Skin epidermis (tissue), 12 donors: ENCODE results near the gene TACC2.
"Not testable (repeated sequence)": the region's sequence is repeated elsewhere in the genome, so short reads cannot be mapped to it uniquely, and the experiment has no call there.

Experiments
- H3K27ac ChIP-seq, 21 experiments: fragments of 200-600 bp; sonication (generic) in 11 of 21; one replicate each; pipeline ENCODE4 v1.5.0; 2020; ENCODE audit warnings: mild to moderate bottlenecking in 3 of 21, inconsistent platforms in 2 of 21, moderate library complexity in 2 of 21
- H3K4me3 ChIP-seq, 7 experiments: fragments of 200-600 bp; sonication (generic) in 2 of 7; one replicate each; pipeline ENCODE4 v1.5.0; 2020; ENCODE audit warnings: inconsistent platforms in 2 of 7, mild to moderate bottlenecking in 2 of 7, moderate library complexity in 1 of 7

The TACC2 gene

DNA sequence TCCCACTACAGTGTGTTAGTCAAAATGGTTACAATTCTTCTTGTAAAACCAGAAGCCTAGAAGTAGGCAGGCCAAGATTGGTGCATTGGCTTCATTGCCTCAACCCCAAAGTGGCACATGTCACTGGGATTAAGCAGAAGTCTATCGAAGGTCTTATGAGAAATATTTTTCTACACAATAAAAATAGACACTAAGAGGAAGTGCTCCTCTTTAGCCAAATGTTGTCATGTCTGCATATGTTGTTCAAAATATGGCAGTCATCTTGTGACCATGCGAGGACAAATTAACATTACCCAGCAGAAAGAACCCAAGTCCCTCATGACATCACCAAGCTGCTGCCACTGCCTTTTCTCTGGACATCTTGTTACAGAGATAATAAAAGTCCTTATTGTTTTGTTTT lies 7.6 kb upstream of the TACC2 start:
- no peak overlapping the region for H3K27ac ChIP-seq
- H3K4me3 ChIP-seq, result no peak overlapping the region

DNA sequence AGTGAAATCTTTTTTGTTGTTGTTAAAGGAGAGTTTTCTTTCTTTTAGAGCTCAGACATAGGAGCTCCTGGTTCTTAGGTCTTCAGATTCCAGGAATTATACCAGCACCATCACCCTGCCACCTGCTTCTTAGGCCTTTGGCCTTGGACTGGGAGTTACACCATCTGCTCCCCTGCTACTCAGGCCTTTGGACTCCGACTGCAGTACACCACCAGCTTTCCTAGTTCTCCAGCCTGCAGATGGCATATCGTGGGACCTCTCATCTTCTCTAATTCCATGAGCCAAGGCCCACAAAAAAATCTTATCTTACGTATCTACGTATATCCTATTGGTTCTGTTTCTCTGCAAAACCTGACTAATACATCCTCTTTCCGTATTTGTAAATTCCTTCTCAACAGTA lies 5.1 kb upstream of the TACC2 start:
- Histone ChIP-seq H3K27ac (no peak overlapping the region), H3K4me3 (no peak overlapping the region)

DNA sequence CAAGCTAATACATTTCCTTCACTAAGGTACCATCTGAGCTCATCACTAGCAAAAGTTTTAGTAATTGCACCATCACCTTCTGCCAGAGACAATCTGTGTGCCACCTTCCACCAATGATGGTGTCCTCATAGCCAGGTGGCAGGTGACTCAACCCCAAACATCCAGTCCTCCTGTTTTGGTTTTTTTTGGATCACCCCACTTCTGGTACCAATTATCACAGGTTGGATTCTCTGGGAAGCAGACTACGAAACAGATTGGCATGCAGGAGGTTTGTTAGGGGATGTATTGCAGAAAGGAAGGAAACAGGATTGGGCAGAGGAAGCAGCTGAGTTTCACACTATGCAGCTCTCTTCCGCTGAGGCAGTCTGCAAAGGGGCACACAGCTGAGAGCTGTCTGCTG lies 4.5 kb upstream of the TACC2 start:
- no peak overlapping the region for H3K4me3 ChIP-seq

DNA sequence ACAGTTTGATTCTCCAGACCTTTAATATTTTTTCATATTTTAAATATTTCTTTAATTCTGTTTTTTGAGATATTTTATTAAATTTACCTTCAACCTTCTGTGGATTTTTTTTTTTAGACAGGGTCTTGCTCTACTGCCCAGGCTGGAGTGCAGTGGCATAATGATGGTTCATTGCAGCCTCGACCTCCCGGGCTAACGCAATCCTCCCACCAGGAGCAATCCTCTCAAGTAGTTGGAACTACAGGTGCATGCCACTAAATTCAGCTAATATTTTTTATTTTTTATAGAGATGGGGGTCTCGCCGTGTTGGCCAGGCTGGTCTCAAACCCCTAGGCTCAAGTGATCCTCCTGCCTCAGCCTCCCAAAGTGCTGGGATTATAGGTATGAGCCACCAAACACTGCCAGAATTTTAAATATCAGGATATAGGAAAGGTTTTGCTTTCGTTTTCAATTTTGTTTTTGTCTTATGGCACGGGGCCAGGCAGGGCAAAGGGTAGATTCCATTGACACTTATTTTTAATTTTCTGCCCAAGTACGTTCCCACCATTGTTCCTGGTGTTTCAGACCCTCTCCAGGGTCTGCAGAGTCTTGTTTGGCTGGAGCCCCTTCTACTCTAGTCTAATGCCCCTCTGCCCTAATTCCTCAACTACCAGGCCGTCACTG lies 1.2 kb downstream of the TACC2 start:
- Histone ChIP-seq H3K27ac (no peak overlapping the region), H3K4me3 (no peak overlapping the region)

More for the DNA sequence above, 4.5 kb upstream of the TACC2 start:
- H3K27ac ChIP-seq, result no peak overlapping the region

- peak overlapping the region in 1 of 21 experiments; percentile 14 for H3K27ac ChIP-seq
- not testable (repeated sequence) for H3K4me3 ChIP-seq
Observed at GRCh38 chr10:121991727-121992126, 2.8 kb downstream of the TACC2 start.

- Histone ChIP-seq H3K4me3 (no peak overlapping the region), H3K27ac (peak overlapping the region in 18 of 21 experiments; percentile 8 to 83 (median 68))
Observed at GRCh38 chr10:121994429-121994941, 5.5 kb downstream of the TACC2 start.

DNA sequence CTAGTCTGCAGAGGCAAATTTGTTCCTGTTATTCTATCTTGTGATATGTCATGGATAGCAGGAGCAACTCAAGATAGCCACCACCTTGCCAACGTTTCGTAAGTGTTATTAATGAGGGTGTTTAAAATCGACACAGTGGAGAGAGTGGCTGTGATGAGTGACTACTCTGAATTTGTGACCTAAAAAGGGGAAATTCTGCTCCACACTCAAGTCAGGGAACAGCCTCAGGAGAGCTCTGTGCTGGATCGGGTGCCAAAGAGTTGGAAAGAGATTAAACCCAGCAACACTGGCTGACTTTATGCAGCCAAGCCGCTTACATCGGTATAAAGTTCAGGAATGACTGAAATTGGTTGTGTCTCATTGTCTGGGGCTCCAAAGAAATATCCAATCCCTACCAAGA lies 9.5 kb downstream of the TACC2 start:
- H3K27ac ChIP-seq, result peak overlapping the region in 3 of 21 experiments; percentile 21 to 55 (median 40)
- no peak overlapping the region for H3K4me3 ChIP-seq

- Histone ChIP-seq H3K4me3 (no peak overlapping the region), H3K27ac (peak overlapping the region in 2 of 21 experiments; percentile 40 to 55)
Observed at GRCh38 chr10:121999301-121999700, 10.3 kb downstream of the TACC2 start.

DNA sequence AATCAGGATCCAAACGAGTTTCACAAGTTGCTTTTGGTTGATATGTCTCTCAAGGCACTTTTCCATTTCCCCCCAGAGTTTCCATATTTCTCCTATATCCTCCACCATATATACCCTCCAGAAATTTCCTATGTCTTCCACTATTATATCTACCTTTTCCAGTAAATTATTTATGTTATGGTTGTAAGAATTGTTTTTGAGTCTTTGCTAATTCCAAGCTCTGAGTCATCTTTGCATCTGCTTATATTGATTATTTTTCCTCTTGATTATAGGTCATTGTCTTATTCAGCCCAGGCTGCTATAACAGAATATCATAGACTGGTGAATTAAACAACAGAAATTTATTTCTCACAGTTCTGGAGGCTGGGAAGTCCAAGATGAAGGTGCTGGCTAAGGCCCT lies 12.7 kb downstream of the TACC2 start:
- Histone ChIP-seq H3K27ac (no peak overlapping the region), H3K4me3 (no peak overlapping the region)

DNA sequence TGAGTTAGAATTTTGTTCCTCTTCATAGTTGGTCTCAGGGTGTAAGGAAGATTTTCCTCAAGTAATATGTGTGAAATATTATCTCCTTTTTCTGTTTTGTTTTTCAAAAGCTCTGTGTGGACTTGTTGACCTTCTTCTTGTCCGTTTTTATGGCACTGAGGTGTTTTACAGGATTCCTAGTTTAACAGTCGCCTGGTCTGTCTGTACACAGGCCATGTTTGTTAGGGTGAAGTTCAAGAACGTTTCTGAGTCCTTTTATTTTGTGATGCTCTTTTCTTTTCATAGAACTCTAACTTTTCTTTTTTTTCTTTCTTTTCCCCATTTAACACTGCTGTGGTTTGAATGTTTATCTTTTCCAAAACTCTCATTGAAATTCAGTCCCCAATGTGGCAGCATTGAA lies 18.5 kb downstream of the TACC2 start:
- Histone ChIP-seq H3K4me3 (no peak overlapping the region), H3K27ac (no peak overlapping the region)

GRCh38 chr10:122010405-122011050 lies 21.6 kb downstream of the TACC2 start:
- H3K27ac ChIP-seq, result peak overlapping the region in 1 of 21 experiments; percentile 35

DNA sequence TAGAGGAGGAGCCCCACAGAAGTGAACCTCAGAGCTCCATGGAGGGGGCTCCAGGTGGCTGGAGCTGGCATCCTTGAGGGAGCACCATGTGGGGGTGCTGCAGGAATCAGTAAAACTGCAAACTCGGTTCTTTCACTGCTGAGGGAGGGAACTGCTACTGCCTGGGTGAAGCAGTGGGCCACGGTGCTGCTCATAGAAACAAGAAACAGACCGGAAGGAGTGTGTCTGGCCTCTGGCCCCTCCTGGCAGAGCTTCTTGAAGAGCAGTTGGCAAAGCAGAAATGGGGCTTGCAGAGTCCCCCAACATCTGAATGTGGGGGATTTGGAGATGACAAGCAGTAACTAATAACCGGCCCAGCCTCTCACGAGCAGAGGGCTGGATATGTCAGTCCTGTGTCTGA lies 23.8 kb downstream of the TACC2 start:
- H3K27ac ChIP-seq, result no peak overlapping the region
- no peak overlapping the region for H3K4me3 ChIP-seq

More at GRCh38 chr10:122010405-122011050, 21.6 kb downstream of the TACC2 start:
- no peak overlapping the region for H3K4me3 ChIP-seq

DNA sequence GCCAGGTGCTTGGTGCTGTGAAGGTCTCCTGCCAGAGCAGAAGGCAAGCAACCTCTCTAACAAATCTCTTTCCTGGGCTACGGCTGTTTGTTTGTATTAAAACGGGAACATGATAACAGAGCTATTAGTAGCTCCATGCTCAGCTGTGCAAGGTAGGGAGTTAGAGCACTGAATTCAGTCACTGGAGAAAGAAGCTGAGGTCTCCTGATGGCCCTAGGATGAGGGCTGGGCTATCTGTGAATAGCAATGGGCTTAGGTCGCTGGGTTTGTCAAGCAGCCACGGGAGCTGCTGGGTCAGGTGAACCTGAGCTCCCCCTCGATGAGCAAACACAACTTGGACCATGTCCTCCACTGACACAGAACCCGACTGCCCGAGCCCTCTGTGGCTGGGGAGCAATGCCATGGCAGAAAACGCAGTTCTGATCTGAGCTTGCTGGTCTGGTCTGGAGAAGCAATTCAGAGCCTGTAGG lies 24.4 kb downstream of the TACC2 start:
- Histone ChIP-seq H3K27ac (no peak overlapping the region), H3K4me3 (no peak overlapping the region)

GRCh38 chr10:122014652-122015248 lies 25.8 kb downstream of the TACC2 start:
- Histone ChIP-seq H3K27ac (no peak overlapping the region), H3K4me3 (no peak overlapping the region)

DNA sequence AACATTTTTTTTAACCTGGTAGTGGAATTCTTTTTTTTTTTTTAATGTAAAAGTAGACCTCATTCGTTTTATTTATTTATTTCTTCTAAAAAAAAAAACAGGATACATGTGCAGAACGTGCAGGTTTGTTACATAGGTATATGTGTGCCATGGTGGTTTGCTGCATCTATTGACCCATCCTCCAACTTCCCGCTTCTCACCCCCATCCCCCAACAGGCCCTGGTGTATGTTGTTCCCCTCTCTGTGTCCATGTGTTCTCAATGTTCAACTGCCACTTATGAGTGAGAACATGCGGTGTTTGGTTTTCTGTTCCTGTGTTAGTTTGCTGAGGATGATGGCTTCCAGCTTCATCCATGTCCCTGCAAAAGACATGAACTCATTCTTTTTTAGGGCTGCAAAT lies 29.0 kb downstream of the TACC2 start:
- not testable (repeated sequence) for H3K4me3 ChIP-seq
- H3K27ac ChIP-seq, result peak overlapping the region in 4 of 21 experiments; percentile 18 to 93 (median 77)

DNA sequence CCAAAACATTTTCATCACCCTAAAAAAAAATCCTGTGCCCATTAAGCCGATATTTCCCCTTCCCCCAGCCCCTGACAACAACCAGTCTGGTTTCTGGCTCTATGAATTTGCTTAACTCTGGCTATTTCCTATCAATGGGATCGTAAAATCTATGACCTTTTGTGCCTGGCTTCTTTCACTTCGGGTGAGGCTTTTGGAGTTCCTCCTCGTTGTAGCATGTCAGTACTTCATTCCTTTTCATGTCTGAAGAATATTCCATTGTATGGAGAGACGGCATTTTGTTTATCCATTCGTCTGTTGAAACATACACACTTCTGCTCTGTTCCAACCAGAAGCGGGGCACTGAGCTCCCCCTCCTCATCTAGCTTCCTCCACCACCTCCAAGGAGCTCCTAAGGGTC lies 29.5 kb downstream of the TACC2 start:
- Histone ChIP-seq H3K4me3 (peak overlapping the region in 3 of 7 experiments; percentile 9 to 29 (median 10)), H3K27ac (peak overlapping the region in 18 of 21 experiments; percentile 1 to 93 (median 64))

DNA sequence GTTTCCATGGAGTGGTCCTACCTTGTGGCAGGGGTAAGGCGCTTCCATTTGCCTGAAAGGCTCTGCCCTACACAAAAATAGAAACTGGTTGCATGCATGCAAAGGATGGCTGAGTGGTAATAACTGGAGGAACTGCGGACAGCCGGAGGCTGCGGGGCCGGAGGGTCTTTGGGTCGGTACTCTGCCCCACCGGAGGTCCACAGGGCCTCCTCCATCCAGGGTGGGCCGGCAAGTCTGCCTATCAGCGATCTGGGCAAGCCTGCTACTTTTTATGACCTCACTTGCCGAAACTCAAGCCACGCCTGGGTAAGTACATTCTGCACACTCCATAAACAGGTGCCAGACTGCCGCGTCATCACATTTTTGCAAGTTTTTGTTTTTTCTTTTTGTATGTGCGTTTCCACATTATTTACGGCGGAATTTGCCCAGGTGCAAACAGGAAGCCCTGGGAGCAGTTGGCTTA lies 30.0 kb downstream of the TACC2 start:
- Histone ChIP-seq H3K27ac (peak overlapping the region in 18 of 21 experiments; percentile 1 to 93 (median 64)), H3K4me3 (peak overlapping the region in 4 of 7 experiments; percentile 9 to 29 (median 12))

DNA sequence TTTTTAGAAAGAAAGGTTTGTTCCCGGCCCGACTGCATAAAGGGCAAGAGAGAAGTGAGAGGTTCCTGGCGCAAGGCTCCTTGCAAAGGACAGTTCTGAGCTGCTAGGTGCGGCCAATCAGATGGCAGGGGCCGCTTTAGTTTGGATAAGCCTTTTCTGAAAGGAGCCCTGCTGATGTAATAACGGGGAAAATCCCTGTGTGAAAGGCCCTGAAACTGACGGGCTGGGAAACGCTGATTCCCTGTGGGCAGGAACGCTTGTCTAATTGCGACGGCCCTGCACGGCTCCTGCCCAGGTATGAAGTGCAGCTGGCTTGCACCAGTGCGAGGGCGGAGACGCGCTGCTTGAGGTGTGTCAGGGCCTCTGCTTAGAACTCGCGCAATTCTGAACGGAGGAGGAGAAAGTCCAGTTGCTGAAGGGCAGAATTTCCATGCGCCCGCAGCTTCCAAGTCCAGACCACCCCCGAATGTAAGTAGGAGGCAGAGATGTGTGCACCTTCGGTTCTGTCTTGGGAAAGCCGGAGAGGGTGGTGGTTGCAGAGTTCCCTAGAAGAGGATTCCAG lies 30.5 kb downstream of the TACC2 start:
- peak overlapping the region in 5 of 7 experiments; percentile 8 to 29 (median 10) for H3K4me3 ChIP-seq
- H3K27ac ChIP-seq, result peak overlapping the region in 17 of 21 experiments; percentile 1 to 93 (median 65)

DNA sequence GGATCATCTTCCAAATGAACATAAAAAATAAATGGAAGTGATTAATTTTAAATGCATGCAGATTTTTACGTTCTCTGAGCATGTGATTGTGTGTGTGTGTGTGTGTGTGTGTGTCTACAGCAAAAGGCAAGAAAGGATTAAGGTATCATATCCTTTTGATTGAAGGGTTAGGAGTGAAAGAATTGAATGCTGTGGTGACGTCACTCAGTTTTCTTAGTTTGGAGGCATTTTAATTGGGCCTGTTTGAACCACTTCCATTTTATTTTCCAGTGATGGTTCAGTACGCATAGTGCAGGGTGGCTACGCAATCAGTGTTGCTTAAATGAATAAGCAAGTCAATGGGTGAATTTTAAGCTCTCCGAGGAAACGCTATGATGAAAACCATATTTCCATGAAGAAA lies 31.3 kb downstream of the TACC2 start:
- peak overlapping the region in 17 of 21 experiments; percentile 3 to 93 (median 69) for H3K27ac ChIP-seq
- H3K4me3 ChIP-seq, result peak overlapping the region in 2 of 7 experiments; percentile 5 to 29

DNA sequence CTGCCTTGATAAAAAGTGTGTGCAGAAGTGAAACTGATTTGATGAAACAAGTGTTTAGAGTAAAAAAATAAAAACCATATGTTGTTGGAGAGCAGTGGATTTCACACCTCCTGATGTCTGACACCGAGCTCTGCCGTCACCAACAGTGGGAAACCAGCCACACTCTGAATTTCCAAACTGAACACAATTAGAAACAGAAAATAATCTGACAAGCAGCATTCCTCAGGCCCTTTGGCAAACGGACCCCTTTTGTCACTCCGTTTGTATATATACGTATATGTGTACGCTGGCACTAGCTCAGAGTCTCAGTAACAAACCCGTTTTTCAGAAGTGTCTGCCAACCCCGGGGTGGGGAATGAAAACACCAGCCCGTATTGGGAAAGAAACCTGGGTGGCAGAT lies 32.4 kb downstream of the TACC2 start:
- peak overlapping the region in 2 of 7 experiments; percentile 12 to 22 for H3K4me3 ChIP-seq

More for the DNA sequence above, 32.4 kb downstream of the TACC2 start:
- H3K27ac ChIP-seq, result peak overlapping the region in 16 of 21 experiments; percentile 8 to 93 (median 73)
